SKM-1 treated with dmso at 0.1 percent for 144 hours (cell line): ENCODE data around the gene PRKCH.

Experiments
- DNase-seq: peaks from one replicate; lab custom pipeline; 2025; ENCODE audit not compliant: unreplicated experiment; lab: John Stamatoyannopoulos, UW

Gene PRKCH

DNA sequence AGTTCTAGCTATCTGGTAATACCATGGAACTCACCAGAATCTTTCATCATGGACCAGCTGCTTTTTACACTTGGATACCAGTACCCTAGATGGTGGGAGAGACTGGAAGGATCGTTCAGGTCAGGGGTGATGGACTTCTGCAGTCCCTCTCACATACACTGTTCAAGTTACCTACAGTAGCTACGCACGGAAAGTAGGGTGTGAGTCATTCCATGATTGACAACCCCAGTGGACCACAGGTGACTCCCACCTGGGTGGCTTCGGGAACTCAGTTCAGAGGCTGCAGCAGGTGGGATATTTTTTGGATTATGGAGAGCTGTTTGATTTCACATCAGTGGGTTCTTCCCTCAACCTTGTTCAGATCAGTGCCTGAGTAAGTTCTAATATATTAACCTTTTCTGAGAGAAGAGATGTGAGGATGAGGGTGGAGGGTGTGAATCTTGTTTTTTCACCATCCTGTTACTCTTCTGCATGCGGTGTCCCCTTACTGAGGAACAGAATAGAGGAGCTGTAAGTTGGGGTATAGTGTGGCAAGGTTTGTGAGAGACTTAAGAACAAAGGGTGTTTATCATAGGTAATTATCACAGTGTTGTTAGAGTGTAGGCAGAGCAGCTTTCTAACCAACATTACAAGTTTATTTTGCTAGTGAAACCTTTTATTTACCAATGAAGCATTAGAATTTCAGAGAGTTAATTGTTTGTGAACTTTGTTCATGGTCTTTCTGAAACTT is 39.6 kb downstream of the PRKCH start:
- no peak for DNase-seq

- DNase-seq: no peak
Observed at GRCh38 chr14:61362072-61362750, 40.8 kb downstream of the PRKCH start.

DNA sequence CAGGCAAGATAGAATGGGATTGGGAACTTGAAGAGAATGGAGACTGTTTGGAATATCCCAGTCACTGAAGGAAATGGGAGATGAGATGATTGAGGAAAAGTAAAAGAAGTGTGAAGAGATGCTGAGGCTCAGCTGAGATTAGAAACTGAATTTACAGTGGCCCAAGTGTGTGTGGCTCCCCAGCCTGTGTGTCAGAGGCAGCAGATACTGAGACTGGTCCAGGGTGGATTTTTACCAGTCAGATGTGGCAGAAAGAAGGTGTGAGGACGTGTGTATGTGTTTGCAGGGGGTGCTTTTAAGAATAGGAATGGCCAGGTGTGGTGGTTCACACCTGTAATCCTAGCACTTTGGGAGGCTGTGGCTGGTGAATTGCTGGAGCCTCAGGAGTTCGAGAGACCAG is 42.9 kb downstream of the PRKCH start:
- no peak for DNase-seq

DNA sequence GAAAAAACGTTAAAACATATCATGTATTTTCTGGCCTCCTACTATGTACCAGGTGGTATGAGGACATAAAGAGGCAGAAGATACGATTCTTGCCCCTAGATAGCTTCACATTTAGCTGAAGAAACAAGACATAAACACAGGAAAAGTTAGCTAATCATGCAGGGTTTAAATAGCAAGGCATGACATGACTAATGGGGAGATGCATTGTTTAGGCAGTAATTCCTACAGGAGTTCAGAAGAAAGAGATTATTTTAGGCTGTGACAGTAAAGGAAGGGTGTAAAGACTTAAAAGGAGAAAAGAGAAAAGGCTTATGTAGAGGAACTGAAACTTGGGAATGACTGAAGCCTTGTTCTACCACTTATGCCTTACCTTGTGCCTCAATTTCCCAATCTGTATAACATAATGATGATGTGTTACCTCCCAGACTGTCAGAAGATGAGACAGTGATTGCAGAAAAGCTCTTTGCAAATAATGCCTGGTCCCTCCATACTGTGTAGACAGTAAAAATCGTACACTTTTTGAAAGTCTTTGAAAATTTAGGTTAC is 44.4 kb downstream of the PRKCH start:
- DNase-seq: no peak

- DNase-seq: no peak
Observed at GRCh38 chr14:61368114-61368710, 46.8 kb downstream of the PRKCH start.

GRCh38 chr14:61368781-61369453 is 47.5 kb downstream of the PRKCH start:
- no peak for DNase-seq

- no peak for DNase-seq
Observed at GRCh38 chr14:61369454-61369810, 48.1 kb downstream of the PRKCH start.

DNA sequence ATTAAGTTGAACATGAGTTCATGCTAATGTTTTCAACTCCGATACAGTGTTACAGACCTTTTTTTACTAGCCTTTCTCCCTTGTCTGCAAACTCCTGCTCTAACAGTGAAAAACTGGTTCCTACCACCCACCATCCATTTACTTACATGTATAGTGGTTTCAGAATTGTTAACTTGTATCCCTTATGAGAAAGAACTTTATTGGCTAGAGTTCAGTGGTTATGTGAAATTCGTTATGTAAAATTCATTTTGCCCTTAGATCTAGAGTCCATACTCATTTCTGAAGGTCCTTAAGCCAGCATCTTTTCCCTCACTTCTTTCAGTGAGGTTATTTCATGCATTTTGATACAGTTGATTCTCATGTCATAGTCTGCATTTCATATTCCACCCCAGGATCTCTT is 51.0 kb downstream of the PRKCH start:
- DNase-seq: no peak

DNA sequence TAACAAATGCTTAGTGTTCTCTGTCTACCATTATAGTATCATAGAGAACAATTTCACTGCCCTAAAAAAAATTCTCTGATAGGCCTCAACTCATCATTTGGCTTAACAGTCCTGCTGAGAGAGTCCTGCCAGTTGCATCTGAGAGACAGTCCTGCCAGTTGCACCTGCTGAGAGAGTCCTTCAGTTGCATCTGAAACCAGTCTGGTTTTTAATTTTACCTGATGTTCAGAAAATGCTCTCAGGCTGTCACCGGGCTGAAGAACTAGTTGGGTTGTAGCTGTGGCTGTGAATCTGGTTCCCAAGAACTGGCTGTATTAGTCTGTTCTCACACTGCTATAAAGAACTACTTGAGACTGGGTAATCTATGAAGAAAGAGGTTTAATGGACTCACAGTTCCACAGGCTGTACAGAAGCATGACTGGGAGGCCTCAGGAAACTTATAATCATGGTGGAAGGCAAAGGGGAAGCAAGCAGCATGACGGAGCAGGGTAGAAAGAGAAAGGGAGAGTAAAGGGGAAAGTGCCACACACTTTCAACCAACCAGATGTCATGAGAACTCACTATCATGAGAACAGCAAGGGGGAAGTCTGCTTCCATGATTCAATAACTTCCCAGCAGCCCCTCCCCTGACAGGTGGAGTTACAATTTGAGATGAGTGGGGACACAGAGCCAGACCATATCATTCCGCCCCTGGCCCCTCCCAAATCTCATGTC is 51.6 kb downstream of the PRKCH start:
- DNase-seq: no peak

DNA sequence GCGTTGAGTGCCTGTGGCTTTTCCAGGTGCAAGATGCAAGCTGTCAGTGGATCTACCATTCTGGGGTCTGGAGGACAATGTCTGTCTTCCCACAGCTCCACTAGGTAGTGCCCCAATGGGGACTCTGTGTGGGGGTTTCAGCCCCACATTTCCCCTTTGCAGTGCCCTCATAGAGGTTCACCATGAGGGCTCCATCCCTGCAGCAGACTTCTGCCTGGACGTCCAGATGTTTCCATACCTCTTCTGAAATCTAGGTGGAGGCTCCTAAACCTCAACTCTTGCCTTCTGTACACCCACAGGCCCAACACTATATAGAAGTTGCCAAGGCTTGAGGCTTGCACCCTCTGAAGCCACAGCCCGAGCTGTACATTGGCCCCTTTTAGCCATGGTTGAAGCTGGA is 52.9 kb downstream of the PRKCH start:
- DNase-seq: no peak

GRCh38 chr14:61375218-61375617 is 53.8 kb downstream of the PRKCH start:
- DNase-seq: no peak

GRCh38 chr14:61376314-61376713 is 54.9 kb downstream of the PRKCH start:
- no peak for DNase-seq

DNA sequence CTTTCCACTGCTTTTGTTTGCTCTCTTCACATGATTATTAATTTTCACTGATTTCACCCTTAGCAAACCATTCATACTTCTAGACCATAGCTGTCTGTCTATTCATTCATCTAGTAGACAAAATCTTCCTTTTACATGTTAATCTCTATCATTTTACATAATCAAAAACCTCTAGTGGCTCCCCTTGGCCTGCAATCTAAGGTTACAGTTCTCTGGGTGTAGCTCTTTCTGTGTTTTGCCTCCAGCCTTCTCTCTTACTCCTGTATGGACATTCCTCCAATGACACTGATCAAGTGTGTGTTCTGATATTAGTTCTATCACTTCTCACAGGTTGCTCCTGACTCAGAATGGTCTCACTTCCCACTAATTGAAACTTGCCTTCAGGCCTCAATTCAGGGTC is 56.4 kb downstream of the PRKCH start:
- no peak for DNase-seq

DNA sequence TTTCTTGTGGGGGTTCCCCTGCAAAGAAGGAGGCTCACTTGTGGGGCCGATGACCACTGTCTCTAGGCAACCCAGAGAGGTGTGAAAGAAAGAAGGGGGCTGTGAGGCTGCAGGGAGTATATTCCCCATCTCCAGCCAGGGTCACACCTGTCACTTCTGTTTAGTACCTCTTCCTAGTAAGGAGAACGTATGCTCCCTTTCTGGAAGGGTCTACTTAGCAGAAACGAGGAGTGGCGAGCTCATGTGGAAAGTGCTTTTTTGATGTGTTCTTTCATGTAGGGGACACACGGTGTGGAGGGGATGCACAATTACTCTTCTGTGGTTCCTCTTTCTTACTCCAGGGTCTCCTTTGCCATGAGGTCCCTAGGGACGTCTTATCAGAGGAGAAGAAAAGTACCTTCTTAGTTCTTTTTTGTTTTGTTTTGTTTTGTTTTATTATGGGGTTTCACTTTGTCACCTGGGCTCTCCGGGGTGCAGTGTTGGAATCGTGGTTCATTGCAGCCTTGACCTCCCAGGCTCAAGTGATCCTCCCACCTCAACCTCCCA is 58.3 kb downstream of the PRKCH start:
- DNase-seq: no peak

DNA sequence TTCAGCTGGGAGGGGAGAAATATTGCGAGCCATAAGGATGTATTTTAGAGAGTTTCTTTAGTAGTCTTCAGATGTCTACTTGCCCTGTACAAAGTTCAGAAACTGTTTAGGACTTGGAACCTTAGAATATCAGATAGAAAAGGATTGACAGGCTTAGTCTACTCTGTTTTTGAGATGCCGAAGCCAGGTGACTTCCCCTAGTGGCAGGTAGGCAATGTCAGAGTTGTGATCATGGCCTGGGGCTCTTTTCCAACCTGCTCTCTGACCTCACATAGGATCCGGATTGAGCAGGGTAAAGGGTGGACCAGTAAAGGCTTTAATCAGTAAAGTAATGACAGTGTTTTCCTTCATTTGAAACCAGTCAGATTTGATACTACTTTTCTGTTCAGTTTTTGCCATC is 59.6 kb downstream of the PRKCH start:
- no peak for DNase-seq

GRCh38 chr14:61381553-61381952 is 60.2 kb downstream of the PRKCH start:
- DNase-seq: no peak

DNA sequence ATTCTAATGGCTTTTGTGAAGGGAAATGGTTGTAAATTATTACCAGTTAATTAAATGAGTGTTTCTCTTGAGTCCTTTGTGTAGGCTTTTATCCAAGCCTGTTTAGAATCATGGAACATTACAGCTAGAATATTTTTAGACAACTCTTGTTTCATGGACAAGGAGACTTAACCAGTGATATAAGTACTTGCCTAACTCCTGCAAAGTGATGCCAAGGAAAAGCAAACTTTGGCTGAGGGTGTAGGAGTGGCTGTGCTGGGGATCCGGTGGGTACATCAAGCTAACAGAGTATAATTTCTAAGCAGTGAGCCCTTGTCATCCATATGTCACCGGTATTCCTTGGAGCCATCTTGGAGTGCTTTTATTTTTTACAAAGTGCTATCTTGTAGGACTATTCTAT is 61.5 kb downstream of the PRKCH start:
- DNase-seq: no peak

DNA sequence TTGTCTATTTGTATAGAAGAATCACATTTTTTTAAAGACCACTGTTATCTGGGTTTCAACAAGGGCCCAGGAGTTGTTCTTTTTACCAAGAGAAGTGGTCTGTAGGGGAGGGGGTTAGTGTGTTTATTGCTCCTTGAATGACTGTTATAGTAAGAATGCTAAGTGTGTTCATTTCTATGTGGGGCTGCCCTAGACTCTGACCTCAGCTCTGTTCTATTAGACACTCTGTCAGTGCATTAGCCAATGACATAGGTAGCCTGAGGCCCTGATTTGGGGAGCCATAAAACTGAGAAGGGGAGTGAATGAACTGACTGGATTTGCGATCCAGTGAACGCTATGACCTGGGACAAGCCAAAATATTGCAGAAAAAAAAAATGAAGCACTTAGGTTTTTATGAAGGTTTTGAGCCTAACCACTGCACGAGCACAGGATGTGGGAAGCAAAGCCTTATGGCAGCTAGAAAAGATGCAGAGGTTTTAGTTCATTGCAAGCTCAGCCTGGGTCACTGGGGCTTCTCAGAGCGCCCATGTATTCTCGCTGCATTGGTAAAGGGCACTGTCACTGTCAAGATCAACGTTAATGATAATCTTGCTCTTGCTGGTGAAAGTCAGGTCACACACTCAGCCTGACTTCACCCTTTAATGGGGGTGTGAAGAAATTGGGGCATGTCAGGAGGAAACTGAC is 63.8 kb downstream of the PRKCH start:
- DNase-seq: no peak

- DNase-seq: no peak
Observed at GRCh38 chr14:61386173-61386772, 64.9 kb downstream of the PRKCH start.

GRCh38 chr14:61387076-61387475 is 65.7 kb downstream of the PRKCH start:
- no peak for DNase-seq
